Embryonic facial prominence (tissue), 1 donor: ENCODE measurements around the gene TCF3.
A peak's percentile ranks its signal among the peaks of the same experiment; 100 is the strongest.

ENCODE experiments used
- DNase-seq: peaks from one replicate; pipeline ENCODE4 v3.0.0-alpha.2; 2016; ENCODE audit errors: extremely low spot score

The TCF3 gene

GRCh38 chr19:1587872-1588271 is 64.5 kb downstream of the TCF3 start:
- no peak for DNase-seq

- DNase-seq, result no peak
Measured at GRCh38 chr19:1585243-1585580, 67.2 kb downstream of the TCF3 start.

- no peak for DNase-seq
Measured at GRCh38 chr19:1584500-1585242, 67.7 kb downstream of the TCF3 start.

GRCh38 chr19:1582201-1582600 is 70.2 kb downstream of the TCF3 start:
- no peak for DNase-seq

GRCh38 chr19:1580957-1581356 is 71.5 kb downstream of the TCF3 start:
- DNase-seq, result no peak

GRCh38 chr19:1580382-1580781 is 72.0 kb downstream of the TCF3 start:
- DNase-seq, result no peak

- no peak for DNase-seq
Measured at GRCh38 chr19:1579222-1579621, 73.2 kb downstream of the TCF3 start.

GRCh38 chr19:1577929-1578618 is 74.3 kb downstream of the TCF3 start:
- no peak for DNase-seq

- DNase-seq, result no peak
Measured at GRCh38 chr19:1577090-1577928, 75.1 kb downstream of the TCF3 start.

- no peak for DNase-seq
Measured at GRCh38 chr19:1576242-1577089, 75.9 kb downstream of the TCF3 start.

GRCh38 chr19:1575323-1576241 is 76.8 kb downstream of the TCF3 start:
- DNase-seq, result no peak

GRCh38 chr19:1574354-1575136 is 77.9 kb downstream of the TCF3 start:
- no peak for DNase-seq

GRCh38 chr19:1572795-1573194 is 79.6 kb downstream of the TCF3 start:
- no peak for DNase-seq

- DNase-seq, result no peak
Measured at GRCh38 chr19:1571358-1571757, 81.1 kb downstream of the TCF3 start.

- no peak for DNase-seq
Measured at GRCh38 chr19:1570836-1571235, 81.6 kb downstream of the TCF3 start.

GRCh38 chr19:1569997-1570396 is 82.4 kb downstream of the TCF3 start:
- DNase-seq, result no peak

- DNase-seq, result peak; percentile 40
Measured at GRCh38 chr19:1568320-1569019, 83.9 kb downstream of the TCF3 start, which contains the start of gene MEX3D. TSS of gene MEX3D (minus strand) at chr19:1568325. CDS start at chr19:1568058, 267 bp downstream.

GRCh38 chr19:1567848-1568227 is 84.6 kb downstream of the TCF3 start:
- no peak for DNase-seq
